HFFc6 (cell line): ENCODE data around the gene UNC45A. TPM values are rescaled to one million over a fixed set of nuclear protein-coding genes. Genes with fewer than 3 reads are reported as not detected.

Experiments
- DNase-seq: peaks from one replicate; pipeline ENCODE4 v3.0.0-alpha.2; 2018
- H3K27ac Mint-ChIP-seq: 2 replicates; pipeline ENCODE4 v1.8.0; 2020; ENCODE audit warnings: mild to moderate bottlenecking, mixed read lengths
- H3K27me3 Mint-ChIP-seq: 2 replicates; pipeline ENCODE4 v1.8.0; 2021; ENCODE audit warnings: mild to moderate bottlenecking, moderate library complexity, mixed read lengths; ENCODE audit not compliant: insufficient read depth
- H3K36me3 Mint-ChIP-seq: 2 replicates; pipeline ENCODE4 v1.8.0; 2021; ENCODE audit warnings: low read depth, mixed read lengths
- H3K4me1 Mint-ChIP-seq: 2 replicates; pipeline ENCODE4 v1.8.0; 2020; ENCODE audit warnings: low read depth, mixed read lengths
- H3K4me3 Mint-ChIP-seq: 2 replicates; pipeline ENCODE4 v1.8.0; 2020; ENCODE audit warnings: mild to moderate bottlenecking, moderate library complexity, mixed read lengths
- H3K9me3 Mint-ChIP-seq: 2 replicates; pipeline ENCODE4 v1.8.0; 2020; ENCODE audit warnings: mild to moderate bottlenecking, mixed read lengths
- CTCF ChIP-seq: fragments of 200-600 bp; sonication (generic); IDR thresholded peaks from 2 replicates; pipeline ENCODE4 v1.5.0; 2021; ENCODE audit warnings: antibody characterized with exemption, mild to moderate bottlenecking
- total RNA-seq, 6 experiments: library from RNA; stranded (reverse); fragmentation: NEBNext Ultra II Directional; extraction: Animal tissue kit (Norgen Biotek cat#: 25700); gene quantifications; 2 replicates in 1 of 6; 3 replicates in 5 of 6; pipeline ENCODE4 v1.2.3, GENCODE V29; 2021

The UNC45A gene
- total RNA-seq, 6 experiments from 2014 or later = 65.3 to 77.5 (median 72.1) TPM

DNA sequence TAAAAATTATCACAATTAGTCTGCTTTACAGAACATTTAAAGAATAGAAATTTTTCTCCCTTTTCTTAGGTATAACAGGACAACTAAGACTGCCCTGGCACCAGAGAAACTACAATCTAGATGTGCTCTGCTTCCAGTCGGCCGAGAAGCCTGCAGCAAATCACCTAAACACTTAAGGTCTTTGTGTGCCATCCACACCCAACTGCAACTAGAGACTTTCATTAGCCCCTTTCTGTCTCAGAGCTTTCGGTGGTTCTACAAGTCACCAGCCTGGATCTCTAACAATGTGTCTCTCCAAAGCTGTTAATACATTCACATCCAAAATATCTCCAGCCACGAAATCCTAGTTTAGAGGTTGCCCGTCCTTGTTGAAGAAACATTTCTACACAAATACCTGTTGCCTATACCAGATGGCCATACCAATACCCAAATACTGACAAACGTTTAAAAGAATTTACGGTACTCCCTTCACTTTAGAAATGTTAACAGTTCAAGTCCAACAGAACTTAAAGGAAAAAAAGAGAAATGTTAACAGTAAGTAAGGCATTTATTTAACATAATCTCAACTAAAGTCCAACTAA lies 52.6 kb downstream of the UNC45A start:
- Mint-ChIP-seq H3K27ac (peak overlapping the region; percentile 74), H3K27me3 (no peaks in the 10 kb centered on the region), H3K9me3 (no peaks in the 10 kb centered on the region), H3K4me3 (peak overlapping the region; percentile 52), H3K4me1 (peaks cover 44% of the 10 kb centered on the region), H3K36me3 (peaks cover 31% of the 10 kb centered on the region)
- no peak for DNase-seq
- TF ChIP-seq CTCF = no peak

DNA sequence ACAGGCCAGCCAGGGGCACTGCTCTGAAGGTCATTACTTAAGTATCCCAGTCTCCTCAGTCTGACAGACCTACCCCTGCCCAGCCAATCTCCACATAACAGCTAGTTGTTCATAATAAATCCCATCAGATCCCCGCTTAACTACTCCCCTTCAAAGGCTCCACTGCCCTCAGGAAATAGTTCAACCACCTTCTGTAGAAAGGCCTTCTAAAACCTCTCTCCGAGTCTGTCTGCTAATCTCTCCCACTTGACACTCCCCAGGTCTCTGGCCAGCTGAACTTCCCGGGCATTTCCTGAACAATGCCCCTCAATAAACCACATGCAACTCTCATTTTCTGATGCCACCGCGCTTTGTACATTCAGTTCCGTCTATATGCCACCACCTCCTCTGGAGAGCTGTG lies 53.2 kb downstream of the UNC45A start:
- Mint-ChIP-seq H3K27me3 (no peaks in the 10 kb centered on the region), H3K36me3 (peaks cover 26% of the 10 kb centered on the region)

DNA sequence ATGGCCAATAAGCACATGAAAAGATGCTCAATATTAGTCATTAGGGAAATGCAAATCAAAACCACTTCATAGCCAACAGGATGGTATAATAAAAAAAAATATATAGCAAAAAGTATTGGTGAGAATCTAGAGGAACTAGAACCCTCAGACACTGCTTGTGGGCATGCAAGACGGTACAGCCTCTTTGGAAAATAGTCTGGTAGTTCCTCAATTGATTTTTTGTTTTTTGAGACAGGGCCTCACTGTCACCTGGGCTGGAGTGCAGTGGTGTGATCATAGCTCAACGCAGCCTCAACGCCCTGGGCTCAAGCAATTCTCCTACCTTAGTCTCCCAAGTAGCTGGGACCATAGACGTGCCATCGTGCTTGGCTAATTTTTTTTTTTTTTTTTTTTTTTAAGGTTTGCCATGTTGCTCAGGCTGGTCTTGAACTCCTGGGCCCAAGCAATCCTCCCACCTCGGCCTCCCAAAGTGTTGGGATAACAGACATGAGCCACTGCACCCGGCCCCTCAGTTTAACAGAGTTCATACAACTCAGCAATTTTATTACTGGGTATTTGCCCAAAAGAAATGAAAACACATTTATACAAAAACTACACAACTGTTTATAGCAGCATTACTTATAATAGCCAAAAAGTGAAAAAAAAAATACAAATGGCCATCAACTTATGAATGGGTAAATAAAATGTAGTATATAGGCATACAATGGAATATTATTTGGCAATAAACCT lies 54.1 kb downstream of the UNC45A start:
- Mint-ChIP-seq H3K4me3 (no peak overlapping the region), H3K36me3 (peaks cover 19% of the 10 kb centered on the region; the same call in 1 of the 2 replicates), H3K4me1 (peaks cover 40% of the 10 kb centered on the region), H3K9me3 (no peaks in the 10 kb centered on the region), H3K27ac (peak overlapping the region; percentile 74; the same call in 1 of the 2 replicates), H3K27me3 (peaks cover under 1% of the 10 kb centered on the region)
- DNase-seq = no peak
- no peak for TF ChIP-seq CTCF

More for the DNA sequence above, 53.2 kb downstream of the UNC45A start:
- Mint-ChIP-seq H3K27ac (peak overlapping the region; percentile 74), H3K9me3 (no peaks in the 10 kb centered on the region), H3K4me3 (peak overlapping the region; percentile 20), H3K4me1 (peaks cover 45% of the 10 kb centered on the region)
- no peak for TF ChIP-seq CTCF
- DNase-seq = no peak

DNA sequence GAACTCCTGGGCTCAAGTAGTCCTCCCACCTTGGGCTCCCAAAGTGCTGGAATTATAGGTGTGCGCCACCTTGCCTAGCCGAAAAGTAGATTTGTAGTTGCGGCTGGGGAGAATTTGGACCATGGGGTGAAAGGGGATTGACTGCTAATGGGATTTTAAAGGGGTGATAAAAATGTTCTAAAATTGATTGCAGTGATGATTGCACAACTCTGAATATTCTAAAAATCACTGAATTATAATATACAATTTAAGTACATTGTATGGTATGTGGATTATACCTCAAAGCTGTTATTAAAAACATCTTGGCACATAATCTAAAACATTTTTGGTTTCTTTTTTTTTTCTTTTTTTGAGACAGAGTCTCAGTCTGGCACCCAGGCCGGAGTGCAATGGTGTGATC lies 55.4 kb downstream of the UNC45A start:
- Mint-ChIP-seq H3K4me3 (no peak overlapping the region), H3K4me1 (peaks cover 45% of the 10 kb centered on the region), H3K36me3 (peaks cover 16% of the 10 kb centered on the region; the same call in 1 of the 2 replicates), H3K27me3 (peaks cover 2% of the 10 kb centered on the region), H3K27ac (no peak overlapping the region), H3K9me3 (no peaks in the 10 kb centered on the region)
- DNase-seq = no peak
- no peak for TF ChIP-seq CTCF

DNA sequence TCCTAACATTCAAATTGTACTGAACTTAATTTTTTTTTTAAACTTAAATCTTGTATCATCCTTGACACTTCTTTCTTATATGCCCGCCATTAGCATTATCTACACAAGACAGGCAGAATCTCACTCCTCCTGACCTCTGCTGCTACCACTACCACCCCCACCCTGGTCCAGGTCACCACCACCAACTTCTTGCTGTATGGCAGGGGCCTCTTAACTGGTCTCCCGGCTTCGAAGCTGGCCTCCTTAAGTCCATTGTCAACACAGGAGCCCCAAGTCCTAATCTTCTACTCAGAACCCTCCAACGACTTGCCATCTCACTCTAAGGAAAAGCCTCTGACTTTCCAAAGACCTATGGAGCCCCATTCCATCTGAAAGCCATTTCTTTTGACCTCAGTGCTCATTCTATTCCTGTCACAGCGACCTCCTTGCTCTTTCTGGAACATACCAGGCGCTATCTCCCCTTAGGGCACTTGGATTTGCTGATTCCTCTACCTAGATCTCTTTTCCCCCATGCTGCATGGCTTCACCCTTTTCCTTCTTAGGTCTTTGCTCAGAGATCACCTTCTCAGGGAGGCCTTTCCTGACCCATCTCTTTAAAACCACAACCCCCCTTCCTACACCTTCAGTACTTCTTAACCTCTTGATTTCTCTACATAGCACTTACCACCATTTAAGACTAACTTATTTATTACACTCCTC lies 56.7 kb downstream of the UNC45A start:
- peak overlapping the region; percentile 98 for H3K4me3 Mint-ChIP-seq
- peaks cover 16% of the 10 kb centered on the region; the same call in 1 of the 2 replicates for H3K36me3 Mint-ChIP-seq
- no peaks in the 10 kb centered on the region for H3K9me3 Mint-ChIP-seq
- no peak for DNase-seq
- peaks cover 2% of the 10 kb centered on the region for H3K27me3 Mint-ChIP-seq
- H3K27ac Mint-ChIP-seq = peak overlapping the region; percentile 52
- TF ChIP-seq CTCF = no peak
- peaks cover 48% of the 10 kb centered on the region for H3K4me1 Mint-ChIP-seq
